ENCODE results near the gene CFAP52.

The CFAP52 gene

GRCh38 chr17:9536061-9536460 lies 40.4 kb upstream of the CFAP52 start:
- TF ChIP-seq CTCF (IDR thresholded peaks at IDR 0.05; ENCODE audit: insufficient read depth, low read depth, low read length, missing control alignments), result no peak
- no peak for DNase-seq (ENCODE audit: low read depth)
- H3K4me3 ChIP-seq (ENCODE audit: low read length), result no peak overlapping the region

GRCh38 chr17:9537177-9537776 lies 39.2 kb upstream of the CFAP52 start:
- no peak for DNase-seq (ENCODE audit: low read depth)
- no peak overlapping the region for H3K4me3 ChIP-seq (ENCODE audit: low read length)
- no peak for TF ChIP-seq CTCF (IDR thresholded peaks at IDR 0.05; ENCODE audit: insufficient read depth, low read depth, low read length, missing control alignments)

GRCh38 chr17:9538626-9539025 lies 37.8 kb upstream of the CFAP52 start:
- DNase-seq (ENCODE audit: low read depth), result no peak

GRCh38 chr17:9541718-9542117 lies 34.7 kb upstream of the CFAP52 start:
- no peak for TF ChIP-seq CTCF (IDR thresholded peaks at IDR 0.05; ENCODE audit: insufficient read depth, low read depth, low read length, missing control alignments)
- H3K4me3 ChIP-seq (ENCODE audit: low read length), result no peak overlapping the region
- DNase-seq (ENCODE audit: low read depth), result no peak

More at GRCh38 chr17:9538626-9539025, 37.8 kb upstream of the CFAP52 start:
- no peak overlapping the region for H3K4me3 ChIP-seq (ENCODE audit: low read length)
- TF ChIP-seq CTCF (IDR thresholded peaks at IDR 0.05; ENCODE audit: insufficient read depth, low read depth, low read length, missing control alignments), result no peak

GRCh38 chr17:9544221-9544620 lies 32.2 kb upstream of the CFAP52 start:
- peak; percentile 25 for DNase-seq (ENCODE audit: low read depth)
- H3K4me3 ChIP-seq (ENCODE audit: low read length), result no peak overlapping the region
- no peak for TF ChIP-seq CTCF (IDR thresholded peaks at IDR 0.05; ENCODE audit: insufficient read depth, low read depth, low read length, missing control alignments)

- DNase-seq (ENCODE audit: low read depth), result no peak
- no peak for TF ChIP-seq CTCF (IDR thresholded peaks at IDR 0.05; ENCODE audit: insufficient read depth, low read depth, low read length, missing control alignments)
- H3K4me3 ChIP-seq (ENCODE audit: low read length), result no peak overlapping the region
Measured at GRCh38 chr17:9549215-9549614, 27.2 kb upstream of the CFAP52 start.

- no peak for TF ChIP-seq CTCF (IDR thresholded peaks at IDR 0.05; ENCODE audit: insufficient read depth, low read depth, low read length, missing control alignments)
- no peak overlapping the region for H3K4me3 ChIP-seq (ENCODE audit: low read length)
- no peak for DNase-seq (ENCODE audit: low read depth)
Measured at GRCh38 chr17:9553181-9553580, 23.3 kb upstream of the CFAP52 start.

Data from epithelial cell of esophagus (primary cell).